ENCODE measurements around the gene ZNF281.

GRCh38 chr1:200415789-200416593, 6.2 kb upstream of the ZNF281 start:
- TF ChIP-seq CTCF (IDR thresholded peaks at IDR 0.05) = no peak
- no peak for TF ChIP-seq ZFX (IDR thresholded peaks at IDR 0.05; ENCODE audit: borderline replicate concordance)
